ENCODE measurements around the gene SORCS1.

DNA sequence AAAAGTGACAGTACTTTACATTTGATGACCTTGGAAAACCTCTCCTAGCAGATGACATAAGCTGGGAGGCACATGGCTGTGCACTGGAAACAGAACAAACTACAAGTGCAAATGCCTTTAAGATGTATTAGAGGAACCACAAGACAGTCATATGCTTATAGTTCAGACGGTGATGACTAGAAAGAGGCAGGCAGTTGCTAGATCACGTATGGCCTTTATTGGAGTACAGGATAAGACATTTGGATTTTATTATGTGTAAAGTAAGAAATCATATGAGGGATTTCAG is 290.0 kb downstream of the SORCS1 start:
- TF ChIP-seq, protein P1, sequence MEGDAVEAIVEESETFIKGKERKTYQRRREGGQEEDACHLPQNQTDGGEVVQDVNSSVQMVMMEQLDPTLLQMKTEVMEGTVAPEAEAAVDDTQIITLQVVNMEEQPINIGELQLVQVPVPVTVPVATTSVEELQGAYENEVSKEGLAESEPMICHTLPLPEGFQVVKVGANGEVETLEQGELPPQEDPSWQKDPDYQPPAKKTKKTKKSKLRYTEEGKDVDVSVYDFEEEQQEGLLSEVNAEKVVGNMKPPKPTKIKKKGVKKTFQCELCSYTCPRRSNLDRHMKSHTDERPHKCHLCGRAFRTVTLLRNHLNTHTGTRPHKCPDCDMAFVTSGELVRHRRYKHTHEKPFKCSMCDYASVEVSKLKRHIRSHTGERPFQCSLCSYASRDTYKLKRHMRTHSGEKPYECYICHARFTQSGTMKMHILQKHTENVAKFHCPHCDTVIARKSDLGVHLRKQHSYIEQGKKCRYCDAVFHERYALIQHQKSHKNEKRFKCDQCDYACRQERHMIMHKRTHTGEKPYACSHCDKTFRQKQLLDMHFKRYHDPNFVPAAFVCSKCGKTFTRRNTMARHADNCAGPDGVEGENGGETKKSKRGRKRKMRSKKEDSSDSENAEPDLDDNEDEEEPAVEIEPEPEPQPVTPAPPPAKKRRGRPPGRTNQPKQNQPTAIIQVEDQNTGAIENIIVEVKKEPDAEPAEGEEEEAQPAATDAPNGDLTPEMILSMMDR (IDR thresholded peaks at IDR 0.05; ENCODE audit: low read depth, low read length, poor library complexity, severe bottlenecking), result no peak
- TF ChIP-seq EZH2phosphoT487 (IDR thresholded peaks at IDR 0.05; ENCODE audit: borderline replicate concordance, low read length), result no peak
